Measurements from ENCODE around the gene CALR. TPM values are rescaled to one million over a fixed set of nuclear protein-coding genes. Genes with fewer than 3 reads are reported as not detected.
A peak's percentile ranks its signal among the peaks of the same experiment; 100 is the strongest.

Gene CALR
- total RNA-seq, 1 experiment from 2014 or later = 992 TPM

- DNase-seq (ENCODE audit: low read depth) = no peak
- in situ Hi-C loops (cut with HindIII; ENCODE audit: low pct_unique_long_range_greater_than_20kb, low sequenced_read_pairs) = no loop called here
Observed at GRCh38 chr19:12930002-12930645, 8.3 kb upstream of the CALR start.

DNA sequence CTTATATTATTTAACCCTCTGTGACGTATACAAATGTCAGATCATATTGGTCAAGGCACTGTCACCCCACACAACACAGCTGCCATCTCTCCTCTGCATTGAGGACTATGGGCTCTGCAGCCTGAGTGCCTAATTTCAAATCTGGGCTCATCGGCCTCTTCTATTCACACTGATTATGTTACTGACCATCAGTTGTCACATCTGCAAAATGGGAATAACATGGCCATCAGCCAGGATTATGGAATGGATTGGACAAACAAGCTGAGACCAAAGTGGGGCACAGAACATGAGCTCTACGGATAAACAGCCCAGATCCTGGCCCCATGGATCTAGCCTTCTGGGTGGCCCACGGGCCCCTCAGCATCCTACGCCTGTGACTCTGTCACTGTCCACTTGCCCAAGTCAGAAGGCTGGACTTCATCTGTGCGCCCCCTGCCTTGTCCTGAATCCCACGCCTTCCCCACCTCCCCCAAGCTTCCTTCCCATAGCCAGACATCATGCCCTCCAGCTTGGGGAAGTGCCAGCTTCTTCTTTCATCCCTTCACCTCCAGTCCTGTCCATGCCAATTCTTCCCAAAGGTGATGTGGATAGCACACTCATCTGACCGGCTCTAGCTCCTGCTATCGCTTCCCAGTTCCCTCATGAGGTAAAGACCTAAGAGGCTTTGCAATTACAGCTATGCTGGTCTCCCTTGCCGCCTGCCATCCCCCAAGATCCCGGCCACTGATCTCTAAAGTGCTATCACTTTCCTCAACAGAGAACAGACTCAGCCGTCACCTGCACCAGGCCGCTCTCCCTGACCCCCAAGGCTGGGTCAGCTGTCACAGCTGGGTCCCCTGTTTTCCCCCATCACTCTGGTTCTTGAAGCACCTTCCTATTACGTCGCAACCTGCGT lies 5.8 kb upstream of the CALR start:
- in situ Hi-C loops (cut with HindIII; ENCODE audit: low pct_unique_long_range_greater_than_20kb, low sequenced_read_pairs) = no loop called here
- DNase-seq (ENCODE audit: low read depth) = no peak

DNA sequence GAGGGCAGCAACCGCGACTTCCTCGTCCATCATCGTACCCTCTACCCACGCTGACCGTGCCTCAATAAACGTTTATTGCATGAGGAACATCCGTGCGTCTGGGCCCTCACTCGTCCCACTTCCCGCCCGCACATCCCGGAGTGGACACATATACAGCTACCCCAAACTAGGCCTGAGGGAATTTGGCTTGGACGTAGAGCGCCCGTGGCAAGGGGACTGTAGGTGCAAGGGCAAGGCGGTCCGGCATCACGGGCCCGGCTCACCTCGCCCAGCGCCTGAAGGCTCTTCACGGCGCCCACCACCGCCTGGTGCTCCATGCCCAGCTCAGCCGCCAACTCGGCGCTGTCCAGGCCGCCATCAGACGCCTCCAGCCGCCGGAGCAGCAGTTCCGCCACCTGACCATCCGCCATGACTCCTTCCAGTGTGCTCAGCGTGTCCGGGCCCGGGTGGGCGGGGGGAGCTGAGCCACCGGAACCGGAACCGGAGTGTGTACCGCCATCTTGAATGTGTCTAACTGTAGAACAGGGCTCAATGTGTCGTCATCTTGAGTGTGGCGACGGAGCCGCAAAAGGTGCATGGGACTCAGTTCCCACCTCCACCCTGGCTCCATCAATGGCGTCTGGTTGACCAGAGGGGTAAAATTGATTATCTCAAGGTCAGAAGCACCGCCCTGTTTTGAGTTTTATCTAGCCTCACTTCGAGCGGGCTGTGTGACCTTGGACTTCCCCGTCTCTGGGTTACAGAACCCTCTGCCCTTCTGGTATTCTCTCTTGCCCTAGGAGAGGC lies 4.9 kb upstream of the CALR start, which contains the start of gene FARSA:
Gene FARSA (minus strand): TSS at position 425 of the 786 bp plus-strand sequence. CDS start 15 bp downstream, at position 410.
- in situ Hi-C loops (cut with HindIII; ENCODE audit: low pct_unique_long_range_greater_than_20kb, low sequenced_read_pairs) = no loop called here

GRCh38 chr19:12935071-12935470 lies 3.3 kb upstream of the CALR start:
- in situ Hi-C loops (cut with HindIII; ENCODE audit: low pct_unique_long_range_greater_than_20kb, low sequenced_read_pairs) = no loop called here
- DNase-seq (ENCODE audit: low read depth) = no peak

More for the DNA sequence above, 4.9 kb upstream of the CALR start, which contains the start of gene FARSA:
- DNase-seq (ENCODE audit: low read depth) = peak; percentile 82

DNA sequence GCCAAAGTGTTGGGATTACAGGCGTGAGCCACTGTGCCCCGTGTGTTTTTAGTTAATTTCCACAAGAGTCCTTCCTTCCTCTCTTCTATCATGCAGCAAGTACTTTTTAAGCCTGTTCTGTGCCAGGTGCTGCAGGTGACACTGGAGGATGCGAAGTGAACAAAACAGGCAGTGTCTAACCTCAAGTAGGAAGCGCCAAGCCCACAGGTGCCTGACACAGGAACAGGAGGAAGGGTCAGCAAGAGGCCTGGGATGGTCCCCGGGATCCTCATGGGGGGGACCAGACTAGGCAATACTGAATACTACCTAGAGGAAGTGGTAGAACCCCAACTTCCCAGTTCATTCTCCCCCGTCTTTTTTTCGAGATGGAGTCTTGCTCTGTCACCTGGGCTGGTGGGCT lies 1.8 kb upstream of the CALR start:
- no peak for DNase-seq (ENCODE audit: low read depth)
- in situ Hi-C loops (cut with HindIII; ENCODE audit: low pct_unique_long_range_greater_than_20kb, low sequenced_read_pairs) = no loop called here

DNA sequence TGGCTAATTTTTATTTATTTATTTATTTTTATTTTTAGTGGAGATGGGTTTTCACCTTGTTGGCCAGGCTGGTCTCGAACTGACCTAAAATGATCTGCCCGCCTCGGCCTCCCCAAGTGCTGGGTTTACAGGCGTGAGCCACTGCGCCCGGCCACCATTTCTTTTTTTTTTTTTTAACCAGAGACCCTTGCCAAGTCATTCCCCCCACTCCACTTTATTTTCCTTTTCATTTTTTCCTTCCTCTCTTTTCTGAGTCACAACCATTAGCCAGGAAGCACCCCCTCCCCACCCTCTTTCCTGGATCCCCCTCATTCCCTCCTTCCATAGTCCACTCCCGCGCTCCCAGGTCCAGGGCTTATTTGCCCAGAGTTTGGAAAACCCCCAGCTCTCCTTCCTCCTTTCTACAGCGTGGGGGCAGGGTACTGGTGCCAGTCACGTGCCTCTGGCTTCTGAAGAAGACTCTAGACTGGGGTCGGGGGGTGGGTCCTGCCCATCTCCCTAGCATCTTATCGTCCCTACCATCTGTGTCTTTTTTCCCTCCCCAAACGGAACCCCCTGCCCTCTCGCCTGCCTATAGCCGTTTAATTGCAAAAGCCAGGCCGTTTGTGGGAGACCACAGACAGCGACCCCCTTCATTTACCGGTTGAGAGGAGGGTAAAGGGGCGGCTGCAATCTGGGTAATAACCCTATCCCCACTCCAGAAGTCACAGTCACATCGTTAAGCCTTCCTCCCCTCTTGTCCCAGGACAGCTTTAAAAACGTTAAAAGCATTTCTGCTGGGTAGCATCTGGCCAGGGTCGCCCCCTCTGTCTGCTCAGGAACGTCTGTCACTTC lies 1.1 kb upstream of the CALR start:
- in situ Hi-C loops (cut with HindIII; ENCODE audit: low pct_unique_long_range_greater_than_20kb, low sequenced_read_pairs) = no loop called here
- peak; percentile 50 for DNase-seq (ENCODE audit: low read depth)

DNA sequence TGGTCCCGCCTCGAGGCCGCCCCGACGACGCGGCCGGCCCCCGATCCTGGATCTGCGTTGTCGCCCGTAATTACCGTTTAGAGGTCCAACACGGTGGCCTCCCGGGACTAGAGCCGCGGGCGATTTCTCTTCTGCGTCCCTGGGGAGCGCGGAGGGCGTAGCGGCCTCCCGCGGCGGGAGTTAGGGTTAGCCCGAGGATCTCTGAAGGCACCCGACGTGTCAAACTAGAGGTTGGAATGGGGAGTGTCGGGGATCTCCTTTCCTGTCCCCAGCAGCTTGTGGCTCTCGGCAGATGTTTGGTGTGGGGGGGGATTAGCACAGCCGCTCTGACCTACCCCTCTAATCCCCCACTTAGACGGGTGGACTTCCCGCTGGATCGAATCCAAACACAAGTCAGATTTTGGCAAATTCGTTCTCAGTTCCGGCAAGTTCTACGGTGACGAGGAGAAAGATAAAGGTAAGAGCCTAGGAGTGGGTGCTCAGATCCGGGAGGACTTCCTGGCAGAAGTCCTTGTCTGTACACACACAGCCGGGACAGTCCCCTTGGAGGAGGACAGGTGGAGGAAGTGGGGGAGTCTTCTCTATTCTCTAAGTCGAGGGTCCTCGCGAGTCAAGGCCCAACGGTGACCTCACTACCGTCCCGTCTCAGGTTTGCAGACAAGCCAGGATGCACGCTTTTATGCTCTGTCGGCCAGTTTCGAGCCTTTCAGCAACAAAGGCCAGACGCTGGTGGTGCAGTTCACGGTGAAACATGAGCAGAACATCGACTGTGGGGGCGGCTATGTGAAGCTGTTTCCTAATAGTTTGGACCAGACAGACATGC lies 581 bp downstream of the CALR start:
- DNase-seq (ENCODE audit: low read depth) = no peak
- in situ Hi-C loops (cut with HindIII; ENCODE audit: low pct_unique_long_range_greater_than_20kb, low sequenced_read_pairs) = no loop called here

DNA sequence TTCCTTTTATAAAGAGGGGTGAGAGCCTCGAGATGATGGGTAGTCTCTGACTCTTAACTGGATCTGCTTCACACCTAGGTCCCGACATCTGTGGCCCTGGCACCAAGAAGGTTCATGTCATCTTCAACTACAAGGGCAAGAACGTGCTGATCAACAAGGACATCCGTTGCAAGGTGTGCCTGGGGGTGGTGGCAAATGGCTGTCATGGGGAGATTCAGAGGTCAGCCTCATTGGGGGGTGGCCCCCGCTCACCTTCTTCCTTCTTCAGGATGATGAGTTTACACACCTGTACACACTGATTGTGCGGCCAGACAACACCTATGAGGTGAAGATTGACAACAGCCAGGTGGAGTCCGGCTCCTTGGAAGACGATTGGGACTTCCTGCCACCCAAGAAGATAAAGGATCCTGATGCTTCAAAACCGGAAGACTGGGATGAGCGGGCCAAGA lies 1.6 kb downstream of the CALR start:
- in situ Hi-C loops (cut with HindIII; ENCODE audit: low pct_unique_long_range_greater_than_20kb, low sequenced_read_pairs) = no loop called here

GRCh38 chr19:12940897-12941296 lies 2.5 kb downstream of the CALR start:
- in situ Hi-C loops (cut with HindIII; ENCODE audit: low pct_unique_long_range_greater_than_20kb, low sequenced_read_pairs) = no loop called here
- no peak for DNase-seq (ENCODE audit: low read depth)

More for the DNA sequence above, 1.6 kb downstream of the CALR start:
- no peak for DNase-seq (ENCODE audit: low read depth)

DNA sequence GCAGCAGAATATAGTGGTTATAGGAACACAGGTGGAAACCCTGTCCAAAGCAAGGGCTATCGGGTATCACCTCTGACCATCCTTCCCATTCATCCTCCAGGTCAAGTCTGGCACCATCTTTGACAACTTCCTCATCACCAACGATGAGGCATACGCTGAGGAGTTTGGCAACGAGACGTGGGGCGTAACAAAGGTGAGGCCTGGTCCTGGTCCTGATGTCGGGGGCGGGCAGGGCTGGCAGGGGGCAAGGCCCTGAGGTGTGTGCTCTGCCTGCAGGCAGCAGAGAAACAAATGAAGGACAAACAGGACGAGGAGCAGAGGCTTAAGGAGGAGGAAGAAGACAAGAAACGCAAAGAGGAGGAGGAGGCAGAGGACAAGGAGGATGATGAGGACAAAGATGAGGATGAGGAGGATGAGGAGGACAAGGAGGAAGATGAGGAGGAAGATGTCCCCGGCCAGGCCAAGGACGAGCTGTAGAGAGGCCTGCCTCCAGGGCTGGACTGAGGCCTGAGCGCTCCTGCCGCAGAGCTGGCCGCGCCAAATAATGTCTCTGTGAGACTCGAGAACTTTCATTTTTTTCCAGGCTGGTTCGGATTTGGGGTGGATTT lies 5.1 kb downstream of the CALR start:
- in situ Hi-C loops (cut with HindIII; ENCODE audit: low pct_unique_long_range_greater_than_20kb, low sequenced_read_pairs) = no loop called here
- DNase-seq (ENCODE audit: low read depth) = no peak

DNA sequence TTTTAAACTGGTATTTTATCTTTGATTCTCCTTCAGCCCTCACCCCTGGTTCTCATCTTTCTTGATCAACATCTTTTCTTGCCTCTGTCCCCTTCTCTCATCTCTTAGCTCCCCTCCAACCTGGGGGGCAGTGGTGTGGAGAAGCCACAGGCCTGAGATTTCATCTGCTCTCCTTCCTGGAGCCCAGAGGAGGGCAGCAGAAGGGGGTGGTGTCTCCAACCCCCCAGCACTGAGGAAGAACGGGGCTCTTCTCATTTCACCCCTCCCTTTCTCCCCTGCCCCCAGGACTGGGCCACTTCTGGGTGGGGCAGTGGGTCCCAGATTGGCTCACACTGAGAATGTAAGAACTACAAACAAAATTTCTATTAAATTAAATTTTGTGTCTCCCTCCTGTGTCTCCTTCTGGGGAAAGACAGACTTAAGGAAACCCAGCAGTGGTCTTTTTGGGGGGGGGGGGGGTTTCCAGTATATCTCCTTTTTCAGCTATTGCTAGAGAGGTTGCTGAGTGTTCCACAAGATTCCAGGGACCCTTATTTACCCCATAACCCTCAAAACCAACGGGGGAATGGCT lies 5.8 kb downstream of the CALR start:
- DNase-seq (ENCODE audit: low read depth) = no peak
- in situ Hi-C loops (cut with HindIII; ENCODE audit: low pct_unique_long_range_greater_than_20kb, low sequenced_read_pairs) = no loop called here

GRCh38 chr19:12945479-12946091 lies 7.2 kb downstream of the CALR start, which contains the start of gene RAD23A:
RAD23A (plus strand) TSS chr19:12945862; CDS start chr19:12945949, 87 bp downstream.
- peak; percentile 95 for DNase-seq (ENCODE audit: low read depth)
- in situ Hi-C loops (cut with HindIII; ENCODE audit: low pct_unique_long_range_greater_than_20kb, low sequenced_read_pairs) = no loop called here

DNA sequence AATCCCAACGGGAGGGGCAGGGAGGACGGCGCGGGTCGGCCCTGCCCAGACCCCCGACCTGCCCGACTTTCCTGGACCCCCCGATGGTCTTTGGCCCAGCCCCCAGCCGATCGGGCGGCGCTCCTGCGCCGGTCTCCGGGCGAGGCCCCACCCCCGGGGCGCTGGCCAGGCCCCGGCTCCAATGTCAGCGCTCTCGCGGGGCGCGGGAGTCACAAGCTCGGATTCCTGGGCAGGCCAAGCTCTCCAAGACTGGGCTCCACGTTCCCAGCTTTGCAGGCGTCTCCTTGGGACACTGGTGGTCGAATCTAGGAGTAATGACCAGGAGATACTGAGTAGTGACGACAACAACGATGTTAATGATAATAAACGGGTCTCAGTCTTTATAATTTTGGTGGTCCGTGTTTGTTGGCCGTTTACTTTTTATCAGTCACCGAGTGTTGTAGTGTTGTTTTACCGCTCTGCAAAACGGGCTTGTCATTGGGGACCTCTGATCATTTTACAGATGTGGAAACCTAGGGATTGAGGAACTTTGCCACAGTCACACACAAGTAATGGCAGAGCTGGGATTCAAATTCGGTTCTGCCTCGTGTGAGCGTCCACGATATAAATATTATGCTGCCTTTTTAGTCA lies 7.8 kb downstream of the CALR start:
- in situ Hi-C loops (cut with HindIII; ENCODE audit: low pct_unique_long_range_greater_than_20kb, low sequenced_read_pairs) = no loop called here
- peak; percentile 53 for DNase-seq (ENCODE audit: low read depth)

DNA sequence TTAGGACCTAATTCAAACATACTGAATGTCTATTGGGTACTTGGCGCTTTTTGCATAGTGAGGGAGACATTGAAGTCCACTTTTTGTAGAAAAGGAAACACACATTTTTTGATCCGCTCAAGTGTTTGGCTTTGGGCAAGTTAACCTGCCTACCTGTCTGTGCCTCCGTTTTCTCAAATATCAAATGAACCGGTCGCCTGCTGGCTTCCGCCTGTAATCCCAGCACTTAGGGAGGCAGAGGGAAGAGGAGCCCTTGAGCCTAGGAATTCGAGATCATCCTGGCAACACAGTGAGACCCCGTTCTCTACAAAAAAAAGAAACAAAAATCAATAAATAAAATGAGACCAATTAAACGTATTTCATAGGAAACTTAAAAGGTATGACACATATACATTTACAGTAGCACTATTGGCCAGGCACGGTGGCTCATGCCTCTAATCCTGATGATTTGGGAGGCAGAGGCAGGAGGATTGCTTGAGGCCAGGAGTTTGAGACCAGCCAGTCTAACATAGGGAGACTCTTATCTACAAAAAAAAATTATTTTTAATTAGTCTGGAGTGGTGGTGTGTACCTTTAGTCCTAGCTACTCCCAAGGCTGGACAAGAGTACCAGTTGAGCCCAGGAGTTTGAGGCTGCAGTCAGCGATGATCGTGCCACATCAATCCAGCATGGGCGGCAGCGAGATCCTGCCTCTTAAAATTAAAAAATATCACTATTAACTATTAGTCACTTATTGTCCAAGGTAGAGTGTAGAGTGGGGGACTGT lies 8.5 kb downstream of the CALR start:
- no peak for DNase-seq (ENCODE audit: low read depth)
- in situ Hi-C loops (cut with HindIII; ENCODE audit: low pct_unique_long_range_greater_than_20kb, low sequenced_read_pairs) = no loop called here

All from Caki2 (cell line).